OCI-LY7 (cell line): ENCODE results near the gene HARS2.
A peak's percentile ranks its signal among the peaks of the same experiment; 100 is the strongest.

Source experiments
- EZH2phosphoT487 ChIP-seq: fragments of 200-600 bp; sonication (generic); IDR thresholded peaks from 2 replicates; pipeline ENCODE4 v1.6.1; 2018; ENCODE audit warnings: low read depth, borderline replicate concordance, mild to moderate bottlenecking, mixed run types, antibody characterized with exemption, low read length, moderate library complexity, mixed read lengths
- TF ChIP-seq, protein P1 (sequence below): fragments of 200-600 bp; sonication (generic); conservative IDR thresholded peaks from 2 replicates; pipeline ENCODE4 v1.5.1; 2014; ENCODE audit warnings: mild to moderate bottlenecking, antibody characterized with exemption, low read length, moderate library complexity, mixed read lengths

DNA sequence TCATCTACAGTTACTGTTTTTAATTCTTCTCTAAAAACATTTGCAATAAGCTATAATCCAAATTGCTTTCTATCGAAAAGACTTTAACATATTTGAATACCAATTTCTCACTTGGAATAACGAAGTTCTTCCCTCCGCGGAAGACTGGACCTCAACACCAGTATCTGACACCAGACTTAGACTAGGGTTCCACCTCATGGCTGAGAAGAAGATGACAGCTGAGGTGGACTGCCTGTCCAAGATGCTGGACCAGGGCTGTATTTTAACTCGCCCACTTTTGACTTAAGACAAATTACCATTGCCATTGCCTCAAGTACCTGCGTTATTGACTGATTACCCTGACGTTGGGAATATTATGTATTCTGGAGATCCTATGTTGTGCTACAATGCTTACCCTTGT lies 43.1 kb downstream of the HARS2 start:
- TF ChIP-seq, protein P1, sequence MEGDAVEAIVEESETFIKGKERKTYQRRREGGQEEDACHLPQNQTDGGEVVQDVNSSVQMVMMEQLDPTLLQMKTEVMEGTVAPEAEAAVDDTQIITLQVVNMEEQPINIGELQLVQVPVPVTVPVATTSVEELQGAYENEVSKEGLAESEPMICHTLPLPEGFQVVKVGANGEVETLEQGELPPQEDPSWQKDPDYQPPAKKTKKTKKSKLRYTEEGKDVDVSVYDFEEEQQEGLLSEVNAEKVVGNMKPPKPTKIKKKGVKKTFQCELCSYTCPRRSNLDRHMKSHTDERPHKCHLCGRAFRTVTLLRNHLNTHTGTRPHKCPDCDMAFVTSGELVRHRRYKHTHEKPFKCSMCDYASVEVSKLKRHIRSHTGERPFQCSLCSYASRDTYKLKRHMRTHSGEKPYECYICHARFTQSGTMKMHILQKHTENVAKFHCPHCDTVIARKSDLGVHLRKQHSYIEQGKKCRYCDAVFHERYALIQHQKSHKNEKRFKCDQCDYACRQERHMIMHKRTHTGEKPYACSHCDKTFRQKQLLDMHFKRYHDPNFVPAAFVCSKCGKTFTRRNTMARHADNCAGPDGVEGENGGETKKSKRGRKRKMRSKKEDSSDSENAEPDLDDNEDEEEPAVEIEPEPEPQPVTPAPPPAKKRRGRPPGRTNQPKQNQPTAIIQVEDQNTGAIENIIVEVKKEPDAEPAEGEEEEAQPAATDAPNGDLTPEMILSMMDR: peak; percentile 38; the same call in 1 of the 2 replicates
- TF ChIP-seq EZH2phosphoT487: no peak
